ENCODE data around the gene ORC5. TPM values are rescaled to one million over a fixed set of nuclear protein-coding genes. Genes with fewer than 3 reads are reported as not detected.
A peak's percentile ranks its signal among the peaks of the same experiment; 100 is the strongest.

ORC5 gene
- total RNA-seq, 1 experiment from 2014 or later: 25.4 TPM

DNA sequence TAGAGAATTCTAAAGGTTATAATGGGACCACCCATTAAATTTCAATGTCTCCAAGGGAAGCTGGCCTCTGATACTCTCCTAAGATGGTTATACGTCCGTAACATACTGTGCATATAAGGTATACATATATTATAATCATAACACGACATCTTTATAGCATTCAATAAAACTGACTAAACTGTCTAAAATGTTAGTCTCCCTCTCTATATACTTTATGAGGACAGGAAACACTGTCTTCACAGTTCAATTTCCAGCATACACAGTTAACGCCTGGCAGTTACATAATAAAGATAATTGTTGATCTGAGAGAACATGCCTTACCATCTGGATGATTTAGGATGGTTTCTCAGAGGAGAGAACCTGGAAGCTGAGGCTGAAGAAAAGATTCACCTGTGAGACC, 1.2 kb upstream of the ORC5 start:
- H3K4me3 Mint-ChIP-seq (ENCODE audit: unreplicated experiment): no peak overlapping the region
- peaks cover 10% of the 10 kb centered on the region for H3K27me3 Mint-ChIP-seq (ENCODE audit: insufficient read depth, unreplicated experiment)
- H3K9me3 Mint-ChIP-seq (ENCODE audit: unreplicated experiment): no peaks in the 10 kb centered on the region
- no peaks in the 10 kb centered on the region for H3K36me3 Mint-ChIP-seq (ENCODE audit: insufficient read depth, unreplicated experiment)
- H3K27ac Mint-ChIP-seq (ENCODE audit: low read depth, unreplicated experiment): no peak overlapping the region
- intact Hi-C loops (cut with micrococcal nuclease): no loop called here
- TF ChIP-seq, protein P1, sequence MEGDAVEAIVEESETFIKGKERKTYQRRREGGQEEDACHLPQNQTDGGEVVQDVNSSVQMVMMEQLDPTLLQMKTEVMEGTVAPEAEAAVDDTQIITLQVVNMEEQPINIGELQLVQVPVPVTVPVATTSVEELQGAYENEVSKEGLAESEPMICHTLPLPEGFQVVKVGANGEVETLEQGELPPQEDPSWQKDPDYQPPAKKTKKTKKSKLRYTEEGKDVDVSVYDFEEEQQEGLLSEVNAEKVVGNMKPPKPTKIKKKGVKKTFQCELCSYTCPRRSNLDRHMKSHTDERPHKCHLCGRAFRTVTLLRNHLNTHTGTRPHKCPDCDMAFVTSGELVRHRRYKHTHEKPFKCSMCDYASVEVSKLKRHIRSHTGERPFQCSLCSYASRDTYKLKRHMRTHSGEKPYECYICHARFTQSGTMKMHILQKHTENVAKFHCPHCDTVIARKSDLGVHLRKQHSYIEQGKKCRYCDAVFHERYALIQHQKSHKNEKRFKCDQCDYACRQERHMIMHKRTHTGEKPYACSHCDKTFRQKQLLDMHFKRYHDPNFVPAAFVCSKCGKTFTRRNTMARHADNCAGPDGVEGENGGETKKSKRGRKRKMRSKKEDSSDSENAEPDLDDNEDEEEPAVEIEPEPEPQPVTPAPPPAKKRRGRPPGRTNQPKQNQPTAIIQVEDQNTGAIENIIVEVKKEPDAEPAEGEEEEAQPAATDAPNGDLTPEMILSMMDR (IDR thresholded peaks at IDR 0.05; ENCODE audit: unreplicated experiment): no peak
- H3K4me1 Mint-ChIP-seq (ENCODE audit: insufficient read depth, unreplicated experiment): peaks cover 18% of the 10 kb centered on the region
- CTCF ChIA-PET: interaction anchor here (1.4 to 3.1 kb wide), 2 partner anchors 16 to 22 kb away, joined by 7 to 16 read pairs; no protein-coding TSS in a partner anchor
- no TSS peak for BruUV-seq (replicated peaks)
- DNase-seq (ENCODE audit: unreplicated experiment): no peak
- POLR2A ChIA-PET: interaction anchor here (1.0 to 1.8 kb wide), 2 partner anchors 12 to 22 kb away, joined by 4 read pairs; no protein-coding TSS in a partner anchor

DNA sequence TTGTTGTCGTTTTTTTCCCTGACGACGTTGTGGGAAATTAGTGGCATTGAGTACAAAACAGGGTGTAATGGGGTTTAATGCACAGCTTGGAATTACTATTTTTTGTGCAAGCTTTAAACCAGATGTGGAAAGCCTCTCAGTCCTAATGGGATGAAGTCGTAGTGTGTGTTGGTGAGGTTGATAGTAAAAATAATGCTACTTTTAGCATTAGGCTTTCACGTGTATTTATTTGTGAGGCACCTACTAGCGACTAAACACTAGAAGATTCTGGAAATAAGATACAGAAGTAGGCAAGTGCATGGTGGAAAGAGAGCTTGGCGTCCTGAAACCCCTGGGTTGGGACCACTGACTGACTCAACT, 588 bp upstream of the ORC5 start:
- BruUV-seq (replicated peaks): TSS peak; percentile 93
- Mint-ChIP-seq H3K4me1 (ENCODE audit: insufficient read depth, unreplicated experiment) (peaks cover 24% of the 10 kb centered on the region), H3K27me3 (ENCODE audit: insufficient read depth, unreplicated experiment) (peaks cover 10% of the 10 kb centered on the region), H3K9me3 (ENCODE audit: unreplicated experiment) (no peaks in the 10 kb centered on the region), H3K4me3 (ENCODE audit: unreplicated experiment) (peak overlapping the region; percentile 88), H3K36me3 (ENCODE audit: insufficient read depth, unreplicated experiment) (no peaks in the 10 kb centered on the region), H3K27ac (ENCODE audit: low read depth, unreplicated experiment) (peak overlapping the region; percentile 78)
- no peak for DNase-seq (ENCODE audit: unreplicated experiment)
- TF ChIP-seq, protein P1 (IDR thresholded peaks at IDR 0.05; ENCODE audit: unreplicated experiment): no peak
- POLR2A ChIA-PET: interaction anchor here (0.6 to 1.8 kb wide), 14 partner anchors 8 to 903 kb away, joined by 3 to 6 read pairs (median 4); no protein-coding TSS in a partner anchor
- intact Hi-C loops (cut with micrococcal nuclease): no loop called here
- CTCF ChIA-PET: interaction anchor here (1.4 to 3.1 kb wide), 2 partner anchors 17 to 23 kb away, joined by 7 to 16 read pairs; no protein-coding TSS in a partner anchor

DNA sequence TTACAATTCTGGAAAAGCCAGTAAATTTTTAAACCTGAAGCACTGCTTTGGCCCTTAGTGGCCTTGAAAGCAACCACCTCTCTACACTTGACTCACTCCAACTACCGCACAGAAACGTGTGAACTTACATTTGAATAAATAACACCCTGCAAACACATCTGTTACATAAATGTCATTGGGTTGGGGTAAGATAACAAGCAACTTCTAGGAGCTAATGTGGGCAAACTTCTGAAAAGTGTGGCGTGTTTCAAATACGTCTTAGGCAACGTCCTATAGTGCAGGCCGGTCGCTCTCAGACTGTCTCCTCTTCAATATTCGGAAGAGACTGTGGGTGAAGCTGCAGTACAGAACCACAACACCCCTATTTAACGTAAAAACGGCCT, 474 bp downstream of the ORC5 start:
- ChIA-PET POLR2A (interaction anchor here (1.0 to 1.8 kb wide), 5 partner anchors 17 to 808 kb away, joined by 4 to 5 read pairs (median 4); no protein-coding TSS in a partner anchor), CTCF (interaction anchor here (0.6 to 3.1 kb wide), 2 partner anchors 24 to 853 kb away, joined by 6 to 16 read pairs; no protein-coding TSS in a partner anchor)
- Mint-ChIP-seq H3K27ac (ENCODE audit: low read depth, unreplicated experiment) (peak overlapping the region; percentile 78), H3K36me3 (ENCODE audit: insufficient read depth, unreplicated experiment) (peaks cover 9% of the 10 kb centered on the region), H3K27me3 (ENCODE audit: insufficient read depth, unreplicated experiment) (peaks cover 3% of the 10 kb centered on the region), H3K4me1 (ENCODE audit: insufficient read depth, unreplicated experiment) (peaks cover 24% of the 10 kb centered on the region), H3K9me3 (ENCODE audit: unreplicated experiment) (no peaks in the 10 kb centered on the region), H3K4me3 (ENCODE audit: unreplicated experiment) (peak overlapping the region; percentile 88)
- peak; percentile 20 for DNase-seq (ENCODE audit: unreplicated experiment)
- intact Hi-C loops (cut with micrococcal nuclease): no loop called here
- TF ChIP-seq, protein P1 (IDR thresholded peaks at IDR 0.05; ENCODE audit: unreplicated experiment): no peak
- BruUV-seq (replicated peaks): TSS peak; percentile 73

DNA sequence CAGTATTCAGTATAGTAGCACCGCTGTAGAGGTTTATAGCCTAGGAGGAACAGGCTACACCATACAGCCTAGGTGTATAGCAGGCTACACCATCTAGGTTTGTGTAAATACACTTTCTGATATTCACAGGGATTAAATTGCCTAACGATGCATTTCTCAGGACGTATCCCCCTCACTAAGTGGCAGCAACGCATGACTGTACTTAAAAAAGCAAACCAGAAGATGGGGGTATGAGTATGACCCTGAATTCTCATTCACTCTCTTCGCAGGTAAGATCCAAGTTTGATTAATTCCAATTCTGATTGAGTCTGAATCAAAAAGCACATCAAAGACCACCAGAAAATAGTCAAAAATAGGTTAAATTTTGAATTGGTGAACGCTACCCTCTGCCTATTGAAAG, 972 bp downstream of the ORC5 start:
- peak overlapping the region; percentile 78 for H3K27ac Mint-ChIP-seq (ENCODE audit: low read depth, unreplicated experiment)
- peaks cover 14% of the 10 kb centered on the region for H3K36me3 Mint-ChIP-seq (ENCODE audit: insufficient read depth, unreplicated experiment)
- peaks cover 24% of the 10 kb centered on the region for H3K4me1 Mint-ChIP-seq (ENCODE audit: insufficient read depth, unreplicated experiment)
- H3K27me3 Mint-ChIP-seq (ENCODE audit: insufficient read depth, unreplicated experiment): no peaks in the 10 kb centered on the region
- intact Hi-C loops (cut with micrococcal nuclease): no loop called here
- peak overlapping the region; percentile 88 for H3K4me3 Mint-ChIP-seq (ENCODE audit: unreplicated experiment)
- peak; percentile 3 for DNase-seq (ENCODE audit: unreplicated experiment)
- POLR2A ChIA-PET: interaction anchor here (1.0 to 1.4 kb wide), 2 partner anchors 19 to 809 kb away, joined by 4 to 5 read pairs; no protein-coding TSS in a partner anchor
- H3K9me3 Mint-ChIP-seq (ENCODE audit: unreplicated experiment): no peaks in the 10 kb centered on the region
- TF ChIP-seq, protein P1 (IDR thresholded peaks at IDR 0.05; ENCODE audit: unreplicated experiment): no peak
- CTCF ChIA-PET: interaction anchor here (3.1 kb wide), 1 partner anchor 24 kb away, joined by 16 read pairs; no protein-coding TSS in a partner anchor
- no TSS peak for BruUV-seq (replicated peaks)
